Heart left ventricle (tissue), 16 donors: Measurements from ENCODE around the gene INO80C. TPM values are rescaled to one million over a fixed set of nuclear protein-coding genes. Genes with fewer than 3 reads are reported as not detected.

Source experiments
- ATAC-seq, 4 donors: fragments of 200-7000 bp; cut with Tn5 transposase; one replicate each; pipeline ENCODE4 v1.9.1; 2020 to 2022; ENCODE audit warnings: moderate library complexity in 4 of 4, mild to moderate bottlenecking in 3 of 4, moderate number of reproducible peaks in 1 of 4
- DNase-seq, 5 donors: peaks; one replicate each; pipeline ENCODE4 v3.0.0-alpha.2; 2020
- H3K27ac ChIP-seq, 12 donors: fragments of 200-600 bp; sonication (generic) in 4 of 12; one replicate each; pipeline versions ENCODE4 v1.5.0 to v1.8.0; 2016 to 2022; ENCODE audit warnings: mild to moderate bottlenecking in 2 of 12
- H3K27me3 ChIP-seq, 9 donors: fragments of 200-600 bp; sonication (generic) in 2 of 9; one replicate each; pipeline versions ENCODE4 v1.5.1 to v1.8.0; 2016 to 2022; ENCODE audit warnings: mild to moderate bottlenecking in 3 of 9
- H3K36me3 ChIP-seq, 9 donors: fragments of 200-600 bp; sonication (generic) in 2 of 9; one replicate each; pipeline versions ENCODE4 v1.5.0 to v1.8.0; 2018 to 2022; ENCODE audit warnings: mild to moderate bottlenecking in 2 of 9
- H3K4me1 ChIP-seq, 12 donors: fragments of 200-600 bp; sonication (generic) in 4 of 12; one replicate each; pipeline versions ENCODE4 v1.5.0 to v1.8.0; 2016 to 2022; ENCODE audit warnings: mild to moderate bottlenecking in 3 of 12
- H3K4me3 ChIP-seq, 12 donors: fragments of 200-600 bp; sonication (generic) in 4 of 12; one replicate each; pipeline versions ENCODE4 v1.5.0 to v1.8.0; 2017 to 2022; ENCODE audit warnings: mild to moderate bottlenecking in 9 of 12, moderate library complexity in 4 of 12
- H3K9me3 ChIP-seq, 12 donors: fragments of 200-600 bp; sonication (generic) in 4 of 12; one replicate each; pipeline versions ENCODE4 v1.5.0 to v1.8.0; 2016 to 2022; ENCODE audit warnings: mild to moderate bottlenecking in 1 of 12
- POLR2A ChIP-seq, 2 donors: fragments of 450-650 bp; IDR thresholded peaks; one replicate each; pipeline ENCODE4 v1.6.1; 2017; ENCODE audit warnings: antibody characterized with exemption in 2 of 2, mild to moderate bottlenecking in 2 of 2, moderate library complexity in 2 of 2
- WGBS, 4 donors: extraction: QIAGEN DNeasy Blood & Tissue Kit in 2 of 4; methylation state at CpG; one replicate each; pipeline versions ENCODE4 v1.1.5 to v1.1.7; 2013 to 2018; 5-methylcytosine and 5-hydroxymethylcytosine counted together
- intact Hi-C, 10 donors: fragments of 100-400 bp; cut with DNase I; formaldehyde crosslinking; loops; one replicate each; pipeline versions ENCODE4 v1.11.1 to v1.14.2; 2022
- polyA plus RNA-seq, 2 donors: library from polyadenylated mRNA; stranded (reverse); fragments of 200-250 nt; gene quantifications; one replicate each; pipeline ENCODE4 v1.2.3, GENCODE V29; 2013
- total RNA-seq, 9 donors: library from RNA; depleted of rRNA in 2 of 9; stranded (reverse); fragments of >200 nt in 2 of 9; fragmentation: NEBNext Ultra II Directional in 3 of 9; extraction: Animal tissue kit (Norgen Biotek cat#: 25700) in 3 of 9; gene quantifications; one replicate each; pipeline versions ENCODE4 v1.1.0 to v1.2.4, GENCODE V29; 2016 to 2023
- TF ChIP-seq, protein P1 (sequence below), 12 donors: fragments of 200-600 bp; sonication (generic) in 4 of 12; IDR thresholded peaks; one replicate each; pipeline versions ENCODE4 v1.5.0 to v1.8.0; 2018 to 2022; ENCODE audit warnings: antibody characterized with exemption in 12 of 12, mild to moderate bottlenecking in 5 of 12
- donor health status: ischemic (EF 13 %, LVEDD 7.1; RV severe dilation, severe dysfunction).
- donor health status: healthy with polysubstance abuse.
- donor health status: DM: no; HTN: yes; CAD: no.
- donor health status: DM: no; HTN: no; CAD: no.
- donor health status: ischemic (EF 25% LVEDD 6.9; RV normal size, moderate dysfunction).
- donor health status: ischemic (EF 25% LVEDD 5.7; RV mildly dilated, moderate dysfunction).
- donor health status: healthy.
- donor health status: DM: yes; HTN: yes; CAD: no.
- donor health status: ischemic (EF 35%, LVEDD 5.7; RV mildly dilated, moderate dysfunction).
- donor health status: nonischemic (EF 11% LVEDD 7.7; RV severe dilation, severe dysfunction).
- donor health status: DM: yes; HTN: yes; CAD: no.
- donor health status: PGD.
- donor health status: ischemic (EF 29% LVEDD 5.4; RV normal size, mild dysfunction).
- donor health status: nonischemic (EF 23%, LVEDD 6.1; RV moderate dilation, normal function).

INO80C gene
- total and polyA plus RNA-seq, 11 donors: 5.6 to 29.0 (median 22.3) TPM

DNA sequence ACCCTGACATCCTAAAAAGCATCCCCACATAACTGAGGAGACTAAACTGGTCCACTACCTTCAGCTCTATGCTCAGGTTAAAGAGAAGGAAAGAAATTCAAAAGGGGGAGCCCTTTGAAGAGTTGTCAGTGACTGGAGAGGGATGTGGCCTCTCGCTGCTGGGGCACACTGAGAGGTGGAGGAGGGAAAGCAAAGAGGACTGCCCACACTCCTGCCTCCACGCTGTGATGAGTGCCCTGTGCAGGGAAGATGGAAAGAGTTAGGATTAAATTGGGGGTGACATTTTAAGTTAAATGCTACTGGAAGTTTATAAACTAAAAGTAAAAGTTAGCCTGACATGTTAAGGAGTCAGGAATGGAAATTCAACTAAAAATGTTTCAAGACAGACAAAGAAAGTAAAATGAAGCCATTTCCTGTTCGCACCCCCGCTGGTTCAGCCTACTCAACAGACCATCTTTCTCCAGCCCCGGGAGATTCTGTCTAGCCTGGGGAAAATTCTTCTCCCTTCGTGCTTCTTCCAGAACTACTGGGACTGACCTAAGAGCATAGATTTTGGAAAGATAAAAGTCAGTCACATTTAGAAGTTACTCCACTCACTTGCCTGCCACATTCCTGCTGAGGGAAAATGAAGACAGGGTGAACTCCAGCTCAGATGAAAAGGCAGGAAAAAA lies 17.8 kb upstream of the INO80C start:
- TF ChIP-seq, protein P1, sequence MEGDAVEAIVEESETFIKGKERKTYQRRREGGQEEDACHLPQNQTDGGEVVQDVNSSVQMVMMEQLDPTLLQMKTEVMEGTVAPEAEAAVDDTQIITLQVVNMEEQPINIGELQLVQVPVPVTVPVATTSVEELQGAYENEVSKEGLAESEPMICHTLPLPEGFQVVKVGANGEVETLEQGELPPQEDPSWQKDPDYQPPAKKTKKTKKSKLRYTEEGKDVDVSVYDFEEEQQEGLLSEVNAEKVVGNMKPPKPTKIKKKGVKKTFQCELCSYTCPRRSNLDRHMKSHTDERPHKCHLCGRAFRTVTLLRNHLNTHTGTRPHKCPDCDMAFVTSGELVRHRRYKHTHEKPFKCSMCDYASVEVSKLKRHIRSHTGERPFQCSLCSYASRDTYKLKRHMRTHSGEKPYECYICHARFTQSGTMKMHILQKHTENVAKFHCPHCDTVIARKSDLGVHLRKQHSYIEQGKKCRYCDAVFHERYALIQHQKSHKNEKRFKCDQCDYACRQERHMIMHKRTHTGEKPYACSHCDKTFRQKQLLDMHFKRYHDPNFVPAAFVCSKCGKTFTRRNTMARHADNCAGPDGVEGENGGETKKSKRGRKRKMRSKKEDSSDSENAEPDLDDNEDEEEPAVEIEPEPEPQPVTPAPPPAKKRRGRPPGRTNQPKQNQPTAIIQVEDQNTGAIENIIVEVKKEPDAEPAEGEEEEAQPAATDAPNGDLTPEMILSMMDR (IDR thresholded peaks at IDR 0.05): no peak
- TF ChIP-seq POLR2A (IDR thresholded peaks at IDR 0.05): no peak
- no peaks in the 10 kb centered on the region for H3K9me3 ChIP-seq
- intact Hi-C loops: loop anchor here in 2 of 10 donors (5.0 to 10.0 kb wide), 2 partner anchors 67 to 281 kb away; partner anchors contain the start of gene GALNT1 (in 1 of the 2)
- H3K36me3 ChIP-seq: no peaks in the 10 kb centered on the region
- H3K4me1 ChIP-seq: peaks cover 0 to 29% (median 14%) of the 10 kb centered on the region in 12 donors
- 56 to 72% (median 60%) methylated on average over 6 of the region's 6 CpGs for WGBS, 4 donors
- no peaks in the 10 kb centered on the region for H3K27me3 ChIP-seq
- DNase-seq (no peak), ATAC-seq (no peak)
- H3K4me3 ChIP-seq: no peak overlapping the region
- peak overlapping the region in 4 of 12 donors; percentile 5 to 44 (median 36) for H3K27ac ChIP-seq

DNA sequence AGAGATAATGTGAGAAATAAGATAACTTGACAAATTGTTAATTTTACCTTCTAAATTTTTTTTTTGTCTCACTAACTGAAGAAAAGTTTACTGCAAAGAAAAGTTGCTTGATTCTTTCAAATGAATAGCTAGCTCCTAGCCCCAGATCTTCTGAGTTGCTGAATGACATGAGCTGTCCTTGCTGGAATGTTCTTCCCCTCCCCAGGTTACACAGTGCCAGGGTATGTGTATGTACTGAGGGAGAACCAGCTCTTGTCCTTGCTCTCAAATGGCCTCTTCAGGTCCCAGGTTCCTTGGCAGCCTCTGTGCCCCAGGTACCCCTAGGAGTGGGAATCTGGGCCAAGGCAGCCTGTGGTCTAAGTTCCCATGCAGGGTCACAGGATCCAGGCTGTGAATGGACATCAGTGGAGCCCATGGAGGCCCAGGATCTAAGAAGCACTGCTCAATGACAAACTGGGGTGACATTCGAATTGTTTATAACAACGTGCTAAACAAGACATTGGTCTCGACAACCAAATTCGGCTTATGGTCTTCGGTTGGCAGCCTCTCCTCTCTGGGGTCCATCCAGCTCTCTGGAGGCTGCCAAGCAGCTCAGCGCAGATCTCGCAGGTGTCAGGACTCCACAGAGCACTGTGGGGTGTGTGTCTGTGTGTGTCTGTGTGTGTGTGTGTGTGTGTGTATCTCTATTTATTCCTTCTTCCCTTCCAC lies 17.1 kb upstream of the INO80C start:
- intact Hi-C loops: loop anchor here in 3 of 10 donors (5.0 to 10.0 kb wide), 2 partner anchors 67 to 280 kb away; partner anchors contain the start of gene GALNT1 (in 2 of the 3)
- DNase-seq (no peak), ATAC-seq (peak; percentile 13 to 41 (median 30))
- Histone ChIP-seq H3K36me3 (no peaks in the 10 kb centered on the region), H3K27me3 (no peaks in the 10 kb centered on the region), H3K4me3 (no peak overlapping the region), H3K9me3 (no peaks in the 10 kb centered on the region), H3K27ac (peak overlapping the region in 1 of 12 donors; percentile 19), H3K4me1 (peaks cover 0 to 30% (median 14%) of the 10 kb centered on the region in 12 donors)
- TF ChIP-seq, protein P1 (IDR thresholded peaks at IDR 0.05): no peak
- no peak for TF ChIP-seq POLR2A (IDR thresholded peaks at IDR 0.05)
- 66 to 92% (median 74%) methylated on average over 7 of the region's 7 CpGs for WGBS, 4 donors

DNA sequence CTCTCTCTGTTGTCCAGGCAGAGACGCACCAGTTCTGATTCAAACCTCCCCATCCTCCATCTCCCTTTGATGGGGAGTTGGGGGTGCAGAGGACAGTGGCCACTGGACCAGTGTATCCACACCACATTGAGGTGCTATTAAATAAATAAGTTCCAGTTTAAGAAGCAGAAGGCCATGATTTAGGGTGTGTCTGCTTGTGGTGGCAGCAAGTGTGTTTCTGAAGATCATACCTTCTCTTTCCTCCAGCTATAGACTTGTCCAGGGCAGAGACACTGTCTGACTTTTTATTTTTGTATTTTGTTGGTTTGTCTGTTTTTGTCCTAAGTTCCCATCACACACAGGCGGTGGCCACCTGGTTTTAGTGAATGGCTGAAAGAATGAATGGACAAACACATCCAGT lies 16.5 kb upstream of the INO80C start:
- TF ChIP-seq POLR2A (IDR thresholded peaks at IDR 0.05): no peak
- TF ChIP-seq, protein P1 (IDR thresholded peaks at IDR 0.05): no peak
- intact Hi-C loops: loop anchor here in 2 of 10 donors (5.0 to 10.0 kb wide), 2 partner anchors 68 to 279 kb away; partner anchors contain the start of gene GALNT1 (in 1 of the 2)
- H3K27me3 ChIP-seq: no peaks in the 10 kb centered on the region
- H3K36me3 ChIP-seq: no peaks in the 10 kb centered on the region
- no peak overlapping the region for H3K4me3 ChIP-seq
- 95 to 100% (median 97%) methylated on average over 2 of the region's 2 CpGs for WGBS, 4 donors
- no peaks in the 10 kb centered on the region for H3K9me3 ChIP-seq
- H3K27ac ChIP-seq: no peak overlapping the region
- H3K4me1 ChIP-seq: peaks cover 0 to 35% (median 14%) of the 10 kb centered on the region in 12 donors
- no peak for DNase-seq
- ATAC-seq: no peak
